Mesothelial cell of epicardium (in vitro differentiated cells): ENCODE results near the gene CRPPA. TPM values are rescaled to one million over a fixed set of nuclear protein-coding genes. Genes with fewer than 3 reads are reported as not detected.

Experiments used
- DNase-seq, 2 experiments: peaks; one replicate each; pipeline ENCODE4 v3.0.0; 2021; ENCODE audit warnings: low spot score in 2 of 2; ENCODE audit not compliant: unreplicated experiment in 2 of 2
- H3K27ac Mint-ChIP-seq: 2 replicates; pipeline ENCODE4 v1.8.0; 2021; ENCODE audit warnings: mixed read lengths
- H3K27me3 Mint-ChIP-seq: 2 replicates; pipeline ENCODE4 v1.8.0; 2021; ENCODE audit warnings: low read depth, mixed read lengths
- H3K36me3 Mint-ChIP-seq: 2 replicates; pipeline ENCODE4 v1.8.0; 2021; ENCODE audit warnings: mixed read lengths
- H3K4me1 Mint-ChIP-seq: 2 replicates; pipeline ENCODE4 v1.8.0; 2021; ENCODE audit warnings: mixed read lengths
- H3K4me3 Mint-ChIP-seq: 2 replicates; pipeline ENCODE4 v1.8.0; 2021; ENCODE audit warnings: mild to moderate bottlenecking, moderate library complexity, mixed read lengths
- H3K9me3 Mint-ChIP-seq: 2 replicates; pipeline ENCODE4 v1.8.0; 2021; ENCODE audit warnings: mixed read lengths
- total RNA-seq: library from RNA; stranded (reverse); gene quantifications from 3 replicates; pipeline ENCODE4 v1.2.1, GENCODE V29; 2021
- TF ChIP-seq, protein P1 (sequence below): fragments of 200-600 bp; sonication (generic); IDR thresholded peaks from one replicate; pipeline ENCODE4 v1.5.0; 2021; ENCODE audit warnings: antibody characterized with exemption; ENCODE audit not compliant: unreplicated experiment

CRPPA gene
- total RNA-seq, 1 donor from 2014 or later = 4.4 TPM

DNA sequence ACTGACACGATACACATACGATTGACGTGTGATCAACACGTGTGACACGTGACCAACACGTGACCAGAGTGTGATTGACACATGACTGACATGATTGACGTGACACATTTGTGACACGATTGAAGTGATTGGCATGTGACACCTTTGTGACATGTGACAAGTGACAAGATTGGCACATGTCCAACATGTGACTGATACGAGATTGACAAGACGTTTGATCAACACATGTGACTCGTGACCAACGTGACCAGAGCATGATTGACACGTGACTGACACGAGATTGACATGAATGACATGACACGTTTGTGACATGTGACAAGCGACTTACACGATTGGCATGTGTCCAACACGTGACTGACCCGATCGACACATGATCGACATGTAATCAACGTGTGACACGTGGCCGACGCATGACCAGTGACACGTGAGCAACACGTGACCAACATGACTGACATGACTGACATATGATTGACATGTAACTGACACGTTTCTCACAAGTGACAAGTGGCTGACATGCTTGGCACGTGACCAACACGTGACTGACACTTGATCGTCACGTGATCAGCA is 22.0 kb downstream of the CRPPA start:
- no peak overlapping the region for H3K4me3 Mint-ChIP-seq
- H3K36me3 Mint-ChIP-seq = peaks cover 54% of the 10 kb centered on the region
- DNase-seq = no peak
- no peaks in the 10 kb centered on the region for H3K4me1 Mint-ChIP-seq
- H3K27me3 Mint-ChIP-seq = no peaks in the 10 kb centered on the region
- TF ChIP-seq, protein P1, sequence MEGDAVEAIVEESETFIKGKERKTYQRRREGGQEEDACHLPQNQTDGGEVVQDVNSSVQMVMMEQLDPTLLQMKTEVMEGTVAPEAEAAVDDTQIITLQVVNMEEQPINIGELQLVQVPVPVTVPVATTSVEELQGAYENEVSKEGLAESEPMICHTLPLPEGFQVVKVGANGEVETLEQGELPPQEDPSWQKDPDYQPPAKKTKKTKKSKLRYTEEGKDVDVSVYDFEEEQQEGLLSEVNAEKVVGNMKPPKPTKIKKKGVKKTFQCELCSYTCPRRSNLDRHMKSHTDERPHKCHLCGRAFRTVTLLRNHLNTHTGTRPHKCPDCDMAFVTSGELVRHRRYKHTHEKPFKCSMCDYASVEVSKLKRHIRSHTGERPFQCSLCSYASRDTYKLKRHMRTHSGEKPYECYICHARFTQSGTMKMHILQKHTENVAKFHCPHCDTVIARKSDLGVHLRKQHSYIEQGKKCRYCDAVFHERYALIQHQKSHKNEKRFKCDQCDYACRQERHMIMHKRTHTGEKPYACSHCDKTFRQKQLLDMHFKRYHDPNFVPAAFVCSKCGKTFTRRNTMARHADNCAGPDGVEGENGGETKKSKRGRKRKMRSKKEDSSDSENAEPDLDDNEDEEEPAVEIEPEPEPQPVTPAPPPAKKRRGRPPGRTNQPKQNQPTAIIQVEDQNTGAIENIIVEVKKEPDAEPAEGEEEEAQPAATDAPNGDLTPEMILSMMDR = no peak
- H3K9me3 Mint-ChIP-seq = peaks cover 50% of the 10 kb centered on the region
- no peak overlapping the region for H3K27ac Mint-ChIP-seq

DNA sequence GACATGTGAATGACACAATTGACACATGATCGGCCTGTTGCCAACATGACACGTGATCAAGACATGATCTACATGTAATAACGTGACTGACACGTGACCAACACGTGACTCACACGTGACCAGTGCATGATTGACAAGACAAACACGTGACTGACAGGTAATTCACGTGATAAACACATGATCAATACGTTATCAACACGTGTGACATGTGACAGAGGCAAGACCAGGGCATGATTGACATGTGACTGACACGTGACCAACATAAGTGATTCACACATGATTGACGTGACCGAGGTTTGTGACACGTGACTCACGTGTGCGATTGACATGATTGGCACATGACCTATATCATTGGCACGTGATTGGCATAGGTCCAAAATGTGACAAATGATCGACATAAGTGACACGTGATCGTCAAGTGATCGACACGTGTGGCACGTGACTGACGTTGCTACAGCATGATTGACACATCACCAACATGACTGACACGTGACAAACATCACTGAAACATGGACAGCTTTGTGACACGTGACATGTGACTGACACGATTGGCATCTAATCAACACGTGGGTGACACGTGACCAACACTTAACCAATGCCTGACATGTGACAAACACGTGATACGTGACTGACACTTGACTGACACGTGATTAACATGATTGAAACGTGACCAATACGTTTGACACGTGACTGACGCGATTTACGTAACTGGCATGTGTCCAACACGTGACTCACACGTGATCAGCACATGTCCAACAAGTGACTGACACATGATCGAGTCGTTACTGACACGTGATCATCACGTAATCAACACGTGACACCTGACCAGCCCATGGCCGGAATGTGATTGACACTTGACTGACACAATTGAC is 23.0 kb downstream of the CRPPA start:
- no peak overlapping the region for H3K4me3 Mint-ChIP-seq
- no peaks in the 10 kb centered on the region for H3K27me3 Mint-ChIP-seq
- DNase-seq = no peak
- no peaks in the 10 kb centered on the region for H3K4me1 Mint-ChIP-seq
- no peak overlapping the region for H3K27ac Mint-ChIP-seq
- H3K9me3 Mint-ChIP-seq = peaks cover 56% of the 10 kb centered on the region
- TF ChIP-seq, protein P1 = no peak
- H3K36me3 Mint-ChIP-seq = peaks cover 57% of the 10 kb centered on the region

DNA sequence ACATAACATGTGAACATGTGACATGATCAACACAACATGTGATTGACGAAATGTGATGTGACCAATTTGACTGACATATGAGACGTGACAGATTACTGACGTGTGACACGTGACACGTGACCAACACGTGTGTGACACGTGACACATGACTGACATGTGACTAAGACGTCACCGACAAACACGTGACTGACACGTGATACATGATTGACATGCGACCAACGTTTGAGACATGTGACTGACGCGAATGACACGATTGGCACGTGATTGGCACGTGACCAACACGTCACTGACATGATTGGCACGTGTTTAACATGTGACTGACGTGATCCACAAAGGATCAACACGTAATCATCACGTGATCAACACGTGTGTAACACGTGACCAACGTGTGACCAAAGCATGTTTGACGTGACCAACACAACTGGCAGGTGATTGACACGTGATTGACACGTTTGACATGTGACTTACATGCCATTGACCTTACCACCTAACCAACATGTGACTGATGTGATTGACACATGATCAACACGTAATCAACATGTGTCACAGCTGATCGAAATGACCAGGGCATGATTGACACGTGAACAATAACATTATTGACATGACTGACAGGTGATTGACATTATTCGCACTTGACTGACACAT is 23.7 kb downstream of the CRPPA start:
- peaks cover 50% of the 10 kb centered on the region for H3K36me3 Mint-ChIP-seq
- H3K9me3 Mint-ChIP-seq = peaks cover 55% of the 10 kb centered on the region
- H3K4me1 Mint-ChIP-seq = no peaks in the 10 kb centered on the region
- no peak overlapping the region for H3K4me3 Mint-ChIP-seq
- H3K27me3 Mint-ChIP-seq = no peaks in the 10 kb centered on the region
- no peak for DNase-seq
- no peak overlapping the region for H3K27ac Mint-ChIP-seq
- TF ChIP-seq, protein P1 = no peak

DNA sequence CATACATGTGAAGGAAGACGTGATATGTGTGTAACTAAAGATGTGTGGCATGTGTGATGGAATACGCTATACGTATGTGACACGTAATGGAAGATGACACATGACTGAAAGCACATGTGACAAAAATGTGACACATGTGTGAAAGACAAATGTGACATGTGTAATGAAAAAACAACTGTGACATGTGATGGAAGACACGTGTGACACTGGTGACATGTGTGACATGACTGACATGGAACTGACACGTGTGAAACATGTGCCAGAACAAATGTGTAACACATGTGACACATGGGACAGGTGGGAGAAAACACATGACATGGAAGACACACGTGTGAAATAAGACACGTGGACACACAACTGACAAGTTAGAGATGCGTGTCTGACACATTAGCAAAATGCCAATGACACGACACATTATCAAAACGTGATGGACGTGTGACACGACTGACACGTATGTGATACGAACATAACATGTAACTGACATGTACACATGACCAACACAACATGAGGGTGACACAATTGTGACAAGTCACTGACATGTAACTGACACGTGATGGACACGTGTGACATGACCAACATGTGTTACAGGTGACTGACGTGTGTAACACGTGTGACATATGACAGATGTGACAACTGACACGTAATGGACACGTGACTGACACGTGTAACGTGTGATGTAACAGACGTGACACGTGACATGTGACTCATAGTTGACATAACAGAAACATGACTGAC is 24.4 kb downstream of the CRPPA start:
- Mint-ChIP-seq H3K4me1 (no peaks in the 10 kb centered on the region), H3K9me3 (peaks cover 48% of the 10 kb centered on the region), H3K27ac (peak overlapping the region; percentile 1), H3K27me3 (no peaks in the 10 kb centered on the region), H3K4me3 (no peak overlapping the region), H3K36me3 (peaks cover 44% of the 10 kb centered on the region)
- TF ChIP-seq, protein P1 = no peak
- DNase-seq = no peak

DNA sequence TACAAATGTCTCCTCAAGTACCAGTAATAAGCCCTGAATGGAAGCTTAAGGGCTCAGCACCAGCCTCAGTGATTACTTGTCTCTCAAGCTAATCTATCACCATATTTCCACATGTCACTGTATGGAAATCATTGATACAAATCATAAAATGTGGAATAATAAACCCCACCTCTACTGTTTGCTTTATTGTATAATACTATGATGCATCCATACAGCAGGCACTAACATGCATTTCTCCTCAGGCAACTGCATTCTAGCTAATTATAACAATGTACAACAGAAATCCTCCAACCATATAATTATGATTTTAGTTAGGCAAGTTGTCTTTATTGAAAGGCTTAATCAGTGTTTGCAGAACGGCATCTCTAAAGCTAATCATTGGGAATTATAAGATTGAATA is 26.2 kb downstream of the CRPPA start:
- peaks cover 43% of the 10 kb centered on the region for H3K9me3 Mint-ChIP-seq
- no peak for DNase-seq
- no peak overlapping the region for H3K27ac Mint-ChIP-seq
- TF ChIP-seq, protein P1 = no peak
- no peaks in the 10 kb centered on the region for H3K4me1 Mint-ChIP-seq
- no peak overlapping the region for H3K4me3 Mint-ChIP-seq
- no peaks in the 10 kb centered on the region for H3K27me3 Mint-ChIP-seq
- H3K36me3 Mint-ChIP-seq = peaks cover 37% of the 10 kb centered on the region
